Forelimb muscle (tissue), 1 donor: ENCODE data around the gene PIGA. TPM values are rescaled to one million over a fixed set of nuclear protein-coding genes. Genes with fewer than 3 reads are reported as not detected.

Source experiments
- polyA plus RNA-seq: library from polyadenylated mRNA; unstranded; fragments of 120-200 nt; gene quantifications from one replicate; pipeline ENCODE4 v1.2.1, GENCODE V29; 2013; ENCODE audit not compliant: insufficient read length

The PIGA gene
- polyA plus RNA-seq, 1 donor: 5.4 TPM

Other genes with a start within 250 kb of the PIGA start
- 4.1 TPM for gene ASB9, start 65.4 kb downstream of the PIGA start, polyA plus RNA-seq
- gene ASB11, start 19.9 kb downstream of the PIGA start, polyA plus RNA-seq: 12.2 TPM
- 0.59 TPM for gene VEGFD, start 48.9 kb upstream of the PIGA start, polyA plus RNA-seq
- 2.3 TPM for gene PIR, start 157.8 kb upstream of the PIGA start, polyA plus RNA-seq
- gene BMX, start 165.3 kb upstream of the PIGA start, polyA plus RNA-seq: 1.8 TPM